Lung (tissue), 12 donors: ENCODE measurements around the gene CELSR3. TPM values are rescaled to one million over a fixed set of nuclear protein-coding genes. Genes with fewer than 3 reads are reported as not detected.

ENCODE experiments used
- ATAC-seq: fragments of 200-7000 bp; cut with Tn5 transposase; one replicate; pipeline ENCODE4 v1.9.1; 2020; ENCODE audit warnings: moderate number of reproducible peaks; ENCODE audit not compliant: insufficient read depth, low FRiP score
- DNase-seq, 3 donors: peaks; one replicate each; pipeline ENCODE4 v3.0.0-alpha.2; 2013 to 2017
- H3K27ac ChIP-seq, 2 donors: one replicate each; pipeline ENCODE4 v1.5.1; 2013; ENCODE audit warnings: mild to moderate bottlenecking in 2 of 2, moderate library complexity in 2 of 2, control low read depth in 1 of 2, inconsistent platforms in 1 of 2, low read depth in 1 of 2, low read length in 1 of 2
- H3K27me3 ChIP-seq, 3 donors: one replicate each; pipeline ENCODE4 v1.5.1; 2013; ENCODE audit warnings: low read length in 2 of 3; ENCODE audit not compliant: control insufficient read depth in 3 of 3, insufficient read depth in 3 of 3
- H3K36me3 ChIP-seq, 4 donors: one replicate each; pipeline ENCODE4 v1.5.1; 2013; ENCODE audit warnings: low read length in 4 of 4, mild to moderate bottlenecking in 1 of 4, moderate library complexity in 1 of 4; ENCODE audit not compliant: control insufficient read depth in 4 of 4, insufficient read depth in 4 of 4
- H3K4me1 ChIP-seq, 5 donors: one replicate each; pipeline ENCODE4 v1.5.1; 2013; ENCODE audit warnings: low read length in 5 of 5, mild to moderate bottlenecking in 2 of 5, moderate library complexity in 1 of 5; ENCODE audit not compliant: control insufficient read depth in 5 of 5, insufficient read depth in 5 of 5
- H3K4me3 ChIP-seq: one replicate; pipeline ENCODE4 v1.5.1; 2013; ENCODE audit warnings: mild to moderate bottlenecking, control low read depth, moderate library complexity
- H3K9ac ChIP-seq, 2 donors: one replicate each; pipeline ENCODE4 v1.5.1; 2013; ENCODE audit warnings: low read length in 2 of 2, control low read depth in 1 of 2; ENCODE audit not compliant: insufficient read depth in 1 of 2
- H3K9me3 ChIP-seq, 4 donors: one replicate each; pipeline ENCODE4 v1.5.1; 2013; ENCODE audit warnings: low read length in 3 of 4, mild to moderate bottlenecking in 1 of 4, moderate library complexity in 1 of 4; ENCODE audit not compliant: control insufficient read depth in 4 of 4, insufficient read depth in 3 of 4
- WGBS, 2 donors: extraction: QIAGEN DNeasy Blood & Tissue Kit; methylation state at CpG; one replicate each; pipeline ENCODE4 v1.1.7; 2013; 5-methylcytosine and 5-hydroxymethylcytosine counted together
- polyA plus RNA-seq, 2 donors: library from polyadenylated mRNA; stranded (reverse); fragments of 200-250 nt; gene quantifications; one replicate each; pipeline ENCODE4 v1.2.1, GENCODE V29; 2013
- total RNA-seq, 2 donors: library from RNA; depleted of rRNA in 1 of 2; stranded (reverse); fragments of >200 nt in 1 of 2; gene quantifications; one replicate each; pipeline ENCODE4 v1.2.1, GENCODE V29; 2014 to 2021
- TF ChIP-seq, protein P1 (sequence below): IDR thresholded peaks from 2 replicates; pipeline ENCODE4 v1.5.1; 2012; ENCODE audit warnings: mild to moderate bottlenecking; ENCODE audit errors: control extremely low read depth, extremely low read depth
- donor health status: control.
- donor health status: control.
- donor health status: Bipolar disorder and iron deficiency.
- donor health status: healthy.
- donor health status: DM: yes; HTN: yes; CAD: no.

The CELSR3 gene
- total and polyA plus RNA-seq, 4 donors: 0.71 to 2.0 (median 1.4) TPM

DNA sequence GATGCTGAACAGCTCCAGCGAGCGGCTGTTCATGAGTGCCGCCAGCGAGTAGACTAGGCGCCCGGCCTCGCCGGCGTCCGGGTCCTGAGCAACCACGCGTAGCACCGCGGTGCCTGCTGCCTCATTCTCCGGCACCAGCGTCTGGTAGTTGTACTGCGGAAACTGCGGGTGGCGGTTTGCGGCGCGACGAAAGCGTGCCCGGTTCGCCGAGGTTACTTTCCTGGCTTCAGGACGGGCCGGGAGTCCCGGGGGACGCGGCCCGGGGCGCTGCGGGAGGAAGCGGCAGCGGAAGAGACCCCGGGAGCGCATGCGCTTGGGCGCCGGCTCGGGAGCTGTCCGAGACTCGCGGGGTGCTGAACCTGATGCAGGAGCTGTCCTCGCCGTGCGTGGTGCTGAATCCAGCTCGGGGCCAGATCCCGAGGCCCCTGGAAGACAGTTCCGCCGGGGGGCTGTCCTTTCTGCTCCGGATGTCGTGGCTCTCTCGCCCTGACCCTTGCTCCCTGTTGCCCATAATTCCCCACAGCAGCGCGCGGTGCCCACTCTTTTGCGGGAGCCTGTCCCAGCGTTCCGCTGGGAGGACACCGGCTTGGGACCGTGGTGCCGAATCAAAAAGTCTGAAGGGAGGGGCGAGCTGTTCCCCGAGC, 1.1 kb downstream of the CELSR3 start:
- ATAC-seq (no peak), DNase-seq (peak; percentile 65 to 80 (median 69))
- Histone ChIP-seq H3K9ac (no peak overlapping the region), H3K27me3 (peaks cover 0 to 21% (median 10%) of the 10 kb centered on the region in 3 donors), H3K4me3 (no peak overlapping the region), H3K4me1 (peaks cover 0 to 30% (median under 1%) of the 10 kb centered on the region in 5 donors), H3K9me3 (peaks cover 0 to 4% (median 0%) of the 10 kb centered on the region in 4 donors), H3K36me3 (no peaks in the 10 kb centered on the region), H3K27ac (no peak overlapping the region)
- WGBS, 2 donors: 2 to 3% methylated on average over 64 to 67 of the region's 67 CpGs
- TF ChIP-seq, protein P1, sequence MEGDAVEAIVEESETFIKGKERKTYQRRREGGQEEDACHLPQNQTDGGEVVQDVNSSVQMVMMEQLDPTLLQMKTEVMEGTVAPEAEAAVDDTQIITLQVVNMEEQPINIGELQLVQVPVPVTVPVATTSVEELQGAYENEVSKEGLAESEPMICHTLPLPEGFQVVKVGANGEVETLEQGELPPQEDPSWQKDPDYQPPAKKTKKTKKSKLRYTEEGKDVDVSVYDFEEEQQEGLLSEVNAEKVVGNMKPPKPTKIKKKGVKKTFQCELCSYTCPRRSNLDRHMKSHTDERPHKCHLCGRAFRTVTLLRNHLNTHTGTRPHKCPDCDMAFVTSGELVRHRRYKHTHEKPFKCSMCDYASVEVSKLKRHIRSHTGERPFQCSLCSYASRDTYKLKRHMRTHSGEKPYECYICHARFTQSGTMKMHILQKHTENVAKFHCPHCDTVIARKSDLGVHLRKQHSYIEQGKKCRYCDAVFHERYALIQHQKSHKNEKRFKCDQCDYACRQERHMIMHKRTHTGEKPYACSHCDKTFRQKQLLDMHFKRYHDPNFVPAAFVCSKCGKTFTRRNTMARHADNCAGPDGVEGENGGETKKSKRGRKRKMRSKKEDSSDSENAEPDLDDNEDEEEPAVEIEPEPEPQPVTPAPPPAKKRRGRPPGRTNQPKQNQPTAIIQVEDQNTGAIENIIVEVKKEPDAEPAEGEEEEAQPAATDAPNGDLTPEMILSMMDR: no peak

DNA sequence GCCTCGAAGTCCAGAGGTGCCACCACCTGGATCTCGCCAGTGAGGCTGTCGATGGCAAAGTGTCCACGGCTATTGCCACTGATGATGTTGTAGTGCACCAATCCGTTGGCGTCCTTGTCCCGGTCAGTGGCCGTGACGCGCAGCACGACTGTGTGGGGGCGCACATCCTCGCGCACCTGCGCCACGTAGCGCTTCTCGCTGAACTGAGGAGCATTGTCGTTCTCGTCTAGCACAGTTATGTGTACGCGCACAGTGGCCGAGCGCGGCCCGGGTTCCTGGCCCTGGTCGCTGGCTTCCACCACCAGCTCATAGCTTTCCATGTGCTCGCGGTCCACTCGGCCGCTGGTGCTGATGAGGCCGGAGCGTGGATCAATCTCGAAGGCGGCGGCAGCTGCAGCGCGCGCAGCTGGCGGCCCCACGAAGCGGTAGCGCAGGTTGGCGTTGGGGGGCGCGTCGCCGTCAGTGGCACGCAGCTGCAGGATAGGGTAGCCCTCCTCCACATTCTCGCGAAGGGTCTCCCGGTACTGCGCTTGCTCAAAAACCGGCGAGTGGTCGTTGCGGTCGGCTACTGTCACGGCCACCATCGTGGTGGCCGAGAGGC, 1.8 kb downstream of the CELSR3 start:
- WGBS, 2 donors: 53 to 62% methylated on average over 61 of the region's 61 CpGs
- no peak for DNase-seq

DNA sequence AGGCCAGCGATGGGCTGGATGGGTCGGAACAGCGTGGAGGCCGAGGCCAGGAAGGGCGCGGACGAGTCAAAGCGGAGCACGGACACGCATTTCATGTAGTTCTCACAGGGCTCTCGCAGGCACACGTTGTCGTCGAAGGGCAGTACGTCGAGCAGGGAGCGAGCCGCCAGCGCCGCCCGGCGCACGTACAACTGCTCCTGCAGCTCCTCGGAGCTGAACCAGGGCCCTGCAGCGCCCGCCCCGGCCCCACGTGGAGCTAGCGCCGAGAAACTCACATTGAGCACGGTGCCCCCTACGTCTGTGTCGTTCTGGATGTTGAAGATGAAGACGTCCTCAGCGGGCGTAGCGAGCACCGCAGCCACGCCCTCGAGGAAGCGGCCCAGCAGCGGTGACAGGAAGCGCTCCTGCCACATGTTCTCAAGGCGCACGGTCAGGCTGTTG, 5.8 kb downstream of the CELSR3 start:
- peak in 1 of 3 donors; percentile 2 for DNase-seq
- Histone ChIP-seq H3K9me3 (peaks cover 0 to 4% (median 0%) of the 10 kb centered on the region in 4 donors), H3K27ac (peak overlapping the region in 1 of 2 donors; percentile 48), H3K4me1 (peaks cover 0 to 21% (median 4%) of the 10 kb centered on the region in 5 donors), H3K27me3 (peaks cover 0 to 10% (median 3%) of the 10 kb centered on the region in 3 donors), H3K36me3 (no peaks in the 10 kb centered on the region), H3K4me3 (peak overlapping the region; percentile 45), H3K9ac (no peak overlapping the region)
- TF ChIP-seq, protein P1: no peak
- 42 to 59% methylated on average over 45 of the region's 45 CpGs for WGBS, 2 donors
- no peak for ATAC-seq

More for the DNA sequence above, 1.8 kb downstream of the CELSR3 start:
- peaks cover 0 to 33% (median 4%) of the 10 kb centered on the region in 5 donors for H3K4me1 ChIP-seq
- H3K36me3 ChIP-seq: no peaks in the 10 kb centered on the region
- H3K4me3 ChIP-seq: no peak overlapping the region
- no peak overlapping the region for H3K27ac ChIP-seq
- peaks cover 0 to 4% (median 0%) of the 10 kb centered on the region in 4 donors for H3K9me3 ChIP-seq
- no peak overlapping the region for H3K9ac ChIP-seq
- no peak for ATAC-seq
- TF ChIP-seq, protein P1: no peak
- peaks cover 0 to 21% (median 10%) of the 10 kb centered on the region in 3 donors for H3K27me3 ChIP-seq
